Activated naive CD4-positive, alpha-beta T cell treated with Interleukin-2 at 50 U/mL for 16 hours (primary cell): Measurements from ENCODE around the gene CEACAM4.

Source experiments
- DNase-seq: peaks from one replicate; pipeline ENCODE4 v3.0.0-alpha.2; 2020

CEACAM4 gene

DNA sequence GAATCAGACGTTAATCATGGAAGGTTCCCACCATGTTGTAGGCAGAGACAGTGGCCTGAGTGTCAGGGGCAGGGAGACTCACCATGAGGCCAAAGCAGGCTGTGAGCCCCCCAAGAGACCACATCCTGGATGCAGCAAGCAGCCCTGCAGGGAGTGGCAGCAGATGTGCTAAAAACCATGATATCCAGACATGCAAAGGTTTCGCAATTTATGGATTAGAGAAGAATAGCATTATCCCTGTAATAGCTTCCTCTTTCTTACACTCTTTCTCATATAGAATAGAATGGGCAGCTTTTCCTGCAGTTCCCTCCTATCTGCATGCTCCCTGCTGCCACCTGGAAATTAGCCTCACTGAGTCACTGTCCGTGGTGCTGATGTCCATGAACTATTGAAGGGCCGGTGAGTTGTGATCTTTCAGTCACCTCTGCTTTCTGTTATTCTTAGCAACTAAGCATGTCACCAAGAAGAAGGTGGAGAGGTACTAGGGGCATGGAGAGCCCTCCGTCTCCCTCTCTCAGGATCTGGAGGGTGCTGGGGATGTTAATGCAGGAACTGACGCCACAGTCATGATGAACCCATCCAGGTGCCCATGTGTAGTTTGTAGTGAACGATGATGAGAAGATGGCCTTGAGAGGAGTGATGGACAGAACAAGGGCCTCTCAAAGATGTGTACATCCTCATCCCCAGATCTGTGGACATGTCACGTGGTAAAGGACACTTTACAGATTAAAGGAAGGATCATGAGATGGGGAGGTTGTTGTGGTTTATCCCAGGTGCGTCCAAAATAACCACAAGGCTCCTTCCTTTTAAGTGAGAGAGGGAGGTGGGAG, 9.9 kb downstream of the CEACAM4 start:
- DNase-seq: no peak

DNA sequence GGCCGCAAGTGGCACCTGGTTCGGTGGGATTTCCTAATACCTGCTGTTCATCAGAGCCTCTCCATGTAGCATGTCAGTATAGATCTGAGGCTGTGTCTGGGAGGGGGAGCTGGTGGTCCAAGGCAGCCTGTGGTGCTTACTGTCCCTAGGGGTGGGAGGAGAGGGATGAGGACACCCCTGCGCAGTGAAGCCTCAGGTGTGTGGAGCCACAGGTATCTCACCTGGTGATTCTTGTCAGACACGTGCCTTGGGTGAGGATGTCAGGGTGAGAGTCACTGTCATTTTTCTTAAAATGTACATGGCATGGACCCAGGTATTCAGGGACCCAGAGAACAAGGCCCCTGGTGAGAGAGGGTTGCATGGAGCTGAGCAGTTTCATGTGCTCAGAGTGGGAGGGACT, 11.7 kb downstream of the CEACAM4 start:
- no peak for DNase-seq

DNA sequence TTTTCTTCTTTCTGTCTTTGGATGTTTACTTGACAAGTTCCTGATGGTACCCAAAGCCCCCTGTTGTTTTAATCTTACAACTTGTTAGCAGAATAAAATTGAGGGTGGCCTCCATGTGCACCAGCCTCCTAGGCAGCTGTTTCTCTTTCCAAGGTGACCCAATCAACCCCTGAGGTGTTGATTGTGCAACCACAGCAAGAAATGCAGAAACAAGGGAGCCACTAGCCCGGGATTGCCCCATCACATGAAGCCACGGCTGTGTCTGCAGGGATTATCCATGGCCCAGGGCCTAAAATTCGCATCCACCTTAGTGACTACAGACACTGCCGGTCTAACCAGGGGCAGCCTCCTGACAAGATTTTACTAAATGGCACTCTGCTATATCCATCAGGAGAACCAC, 14.4 kb downstream of the CEACAM4 start:
- DNase-seq: no peak

DNA sequence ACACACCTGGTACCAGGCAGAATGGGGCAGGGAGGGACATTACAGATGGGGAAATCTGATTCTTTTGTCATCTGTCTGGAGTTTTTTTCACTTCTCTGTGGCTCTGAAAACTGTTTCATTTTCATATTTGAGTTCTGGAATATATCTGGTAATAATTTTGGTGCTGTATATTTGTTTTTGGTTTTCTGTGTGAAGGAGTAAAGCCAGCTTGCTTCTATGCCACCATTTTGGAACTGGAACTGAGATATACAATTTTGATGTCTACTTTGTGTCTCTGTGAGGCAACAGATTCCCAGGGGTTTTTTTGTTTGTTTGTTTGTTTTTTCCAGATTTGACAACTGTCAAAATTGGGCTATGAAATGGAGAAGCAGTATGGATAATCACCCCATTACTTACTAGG, 16.1 kb downstream of the CEACAM4 start:
- no peak for DNase-seq

DNA sequence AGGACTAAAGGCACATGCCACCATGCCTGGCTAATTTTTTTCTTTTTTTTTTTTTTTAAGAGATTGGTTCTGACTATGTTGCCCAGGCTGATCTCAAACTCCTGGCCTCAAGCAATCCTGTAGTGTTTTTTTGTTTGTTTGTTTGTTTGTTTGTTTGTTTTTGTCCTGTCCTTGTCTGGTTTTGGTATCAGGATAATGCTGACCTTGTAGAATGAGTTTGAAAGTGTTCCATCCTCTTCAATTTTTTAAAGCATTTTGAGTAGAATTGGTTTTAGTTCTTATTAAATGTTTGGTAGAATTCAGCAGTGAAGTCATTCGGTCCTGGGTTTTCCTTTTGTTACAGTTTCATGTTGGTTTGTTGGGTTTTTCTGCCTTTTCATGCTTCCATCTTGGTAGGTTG, 19.2 kb downstream of the CEACAM4 start:
- no peak for DNase-seq

DNA sequence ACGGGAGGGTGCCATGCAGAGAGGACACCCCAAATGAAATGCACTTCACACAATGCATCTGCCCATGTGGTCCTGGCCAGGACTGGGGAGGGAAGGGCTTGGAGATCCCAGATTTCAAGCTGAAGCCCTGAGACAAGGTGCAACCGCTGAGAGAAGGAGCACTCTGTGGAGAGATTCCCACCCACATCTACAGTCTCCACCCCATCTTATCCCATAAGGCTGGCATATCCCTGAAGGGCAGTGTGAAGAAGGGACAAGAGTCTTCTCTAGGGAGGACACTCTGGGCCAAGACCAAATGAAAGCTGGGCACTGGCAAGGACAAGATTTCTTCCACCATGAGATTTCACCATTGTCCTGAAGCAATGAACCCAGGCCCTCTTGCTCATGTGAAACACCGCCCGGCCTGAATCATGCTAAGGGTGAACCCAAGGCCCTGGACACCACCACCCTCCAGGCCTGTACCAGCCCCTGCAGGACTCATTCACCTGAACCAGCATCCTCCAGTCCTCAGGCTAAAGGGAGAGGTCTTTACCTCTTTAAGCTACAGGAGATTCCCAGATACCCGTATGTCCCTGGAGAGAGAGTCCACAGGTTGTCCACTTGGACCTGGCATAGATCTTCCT, 20.5 kb downstream of the CEACAM4 start:
- DNase-seq: no peak

DNA sequence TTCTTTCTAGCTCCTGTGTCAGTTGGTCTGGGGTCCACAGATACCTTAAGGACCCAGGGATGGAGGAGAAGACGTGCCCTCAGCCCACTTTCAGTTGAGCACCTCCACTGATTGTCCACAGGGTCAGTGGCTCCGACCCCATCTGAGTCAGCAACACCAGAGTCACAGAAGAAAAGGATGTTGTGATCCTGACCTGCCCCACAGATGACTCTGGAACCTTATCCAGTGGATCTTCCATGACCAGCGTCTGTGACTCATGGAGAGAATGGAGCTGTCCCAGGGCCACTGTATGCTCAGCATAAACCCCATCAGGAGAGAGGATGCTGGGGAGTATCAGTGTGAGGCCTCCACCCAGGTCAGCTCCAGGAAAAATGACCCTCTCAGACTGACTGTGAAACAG, 22.0 kb downstream of the CEACAM4 start:
- no peak for DNase-seq

DNA sequence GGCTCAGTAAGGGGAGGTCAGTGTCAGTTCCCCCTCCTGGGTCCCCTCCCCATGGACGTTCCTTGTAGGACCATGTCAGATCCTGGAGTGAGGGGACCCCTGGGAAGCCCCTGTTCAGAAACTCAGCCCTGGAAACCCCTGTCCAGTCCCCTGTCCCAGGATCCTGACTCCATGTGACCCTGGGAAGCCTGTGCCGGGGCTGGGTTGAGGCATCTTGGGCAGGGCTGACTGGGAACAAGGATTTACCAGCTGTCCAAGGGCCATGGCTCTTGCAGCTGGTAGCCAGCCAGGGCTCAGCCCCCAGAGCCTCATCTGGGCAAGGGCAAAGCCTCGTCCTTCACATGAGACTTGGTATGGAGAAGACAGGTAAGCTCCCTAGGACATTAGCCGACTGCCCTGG, 25.1 kb downstream of the CEACAM4 start:
- no peak for DNase-seq

DNA sequence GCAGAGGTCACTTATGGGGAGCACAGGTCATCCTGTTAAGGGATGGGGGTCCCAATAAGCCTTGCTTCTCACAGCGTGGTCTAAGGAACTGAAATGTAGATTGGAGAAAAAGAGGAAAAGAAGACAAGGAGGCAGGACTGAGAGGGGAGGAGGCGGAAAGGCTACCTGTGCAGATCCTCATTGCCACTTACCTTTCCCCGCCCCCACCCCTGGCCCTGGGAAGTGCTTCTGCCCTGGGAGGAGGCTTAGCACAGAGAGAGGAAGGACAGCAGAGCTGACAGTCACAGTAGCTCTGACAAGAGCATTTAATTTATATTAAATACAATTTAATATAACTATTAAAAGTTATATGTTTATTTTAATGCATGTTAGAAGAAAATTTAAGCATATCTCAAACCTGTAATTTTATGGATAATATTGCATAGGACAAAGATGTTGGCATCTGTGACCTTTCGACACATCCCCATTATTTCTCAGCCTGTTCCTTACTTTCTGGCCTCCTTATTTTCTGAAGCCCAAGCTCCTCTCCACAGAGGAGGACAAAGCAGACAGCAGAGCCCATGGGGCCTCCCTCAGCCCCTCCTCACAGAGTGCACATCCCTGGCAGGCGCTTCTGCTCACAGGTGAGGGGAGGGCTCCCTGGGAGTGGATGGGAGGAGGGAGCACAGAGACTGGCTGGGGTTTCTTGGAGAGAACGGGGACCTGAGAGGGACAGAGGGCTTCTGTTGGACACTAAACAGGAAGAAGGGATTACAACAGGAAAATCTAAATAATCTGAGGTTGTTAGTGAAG, 27.5 kb downstream of the CEACAM4 start:
- DNase-seq: no peak

DNA sequence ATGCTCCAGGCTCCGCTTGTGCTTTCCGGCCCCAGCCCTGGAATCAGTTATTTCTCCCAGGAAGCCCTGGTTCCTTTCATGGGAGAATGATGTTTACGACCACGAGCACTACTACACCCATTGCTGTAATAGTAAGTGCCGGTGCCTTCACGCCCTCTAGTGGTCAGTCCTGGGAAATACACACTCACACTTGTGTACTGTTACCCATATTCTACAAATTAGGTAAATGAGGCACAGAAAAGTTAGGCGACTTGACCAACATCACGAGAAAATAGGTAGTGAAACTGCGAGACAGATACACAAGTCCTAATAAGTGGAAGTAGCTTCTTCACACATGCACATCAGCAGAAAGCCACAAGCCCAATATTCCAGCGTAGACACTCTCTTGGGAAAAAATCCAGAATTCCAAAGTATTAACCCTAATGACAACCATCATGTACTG, 29.3 kb downstream of the CEACAM4 start:
- DNase-seq: peak; percentile 73

DNA sequence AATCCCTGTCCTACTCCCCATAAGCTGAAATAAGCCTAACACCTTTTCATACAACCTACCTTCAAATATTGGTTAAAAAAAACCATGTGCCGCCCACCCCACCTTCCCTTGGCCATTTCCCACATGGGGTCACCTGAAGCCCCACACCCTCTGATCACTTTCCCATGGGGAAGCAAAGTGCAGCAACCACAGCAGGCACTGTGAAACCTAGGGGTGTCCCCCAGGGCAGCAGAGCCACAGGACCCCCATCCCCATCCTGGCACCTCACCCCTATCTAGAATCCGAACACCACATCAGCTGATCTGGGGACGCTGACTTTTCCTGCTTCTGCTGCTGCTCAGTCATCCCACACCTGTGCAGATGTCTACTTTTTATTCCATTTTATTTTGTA, 31.0 kb downstream of the CEACAM4 start:
- no peak for DNase-seq

DNA sequence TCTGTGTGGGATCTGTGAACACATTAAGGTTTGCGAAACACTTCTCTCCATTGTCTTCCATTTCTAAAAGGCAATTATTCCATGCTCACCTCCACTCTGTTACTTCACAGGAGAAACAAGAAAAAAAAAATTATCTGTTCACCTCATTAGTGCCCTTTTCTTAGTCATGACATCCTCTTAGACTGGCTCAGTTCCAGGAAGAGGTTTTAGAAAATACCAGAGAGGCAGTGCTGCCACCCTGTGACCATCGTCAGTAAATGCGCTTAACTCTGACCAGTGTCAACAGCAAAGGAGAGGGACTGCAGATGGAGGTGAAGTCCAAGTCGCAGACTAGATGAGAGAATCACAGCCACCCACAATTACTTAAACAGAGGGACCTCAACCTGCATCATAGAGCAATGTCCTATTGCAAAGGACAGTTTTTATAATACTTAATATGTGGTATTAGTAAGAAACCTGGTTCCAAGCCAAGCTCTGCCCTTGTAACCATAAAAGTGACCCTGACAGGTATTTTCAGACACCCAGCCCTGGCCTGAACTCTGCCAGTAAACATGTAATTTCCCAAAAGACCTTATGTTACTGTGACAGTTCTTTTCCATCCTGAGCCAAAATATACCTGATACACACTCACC, 31.5 kb downstream of the CEACAM4 start:
- DNase-seq: peak; percentile 73

DNA sequence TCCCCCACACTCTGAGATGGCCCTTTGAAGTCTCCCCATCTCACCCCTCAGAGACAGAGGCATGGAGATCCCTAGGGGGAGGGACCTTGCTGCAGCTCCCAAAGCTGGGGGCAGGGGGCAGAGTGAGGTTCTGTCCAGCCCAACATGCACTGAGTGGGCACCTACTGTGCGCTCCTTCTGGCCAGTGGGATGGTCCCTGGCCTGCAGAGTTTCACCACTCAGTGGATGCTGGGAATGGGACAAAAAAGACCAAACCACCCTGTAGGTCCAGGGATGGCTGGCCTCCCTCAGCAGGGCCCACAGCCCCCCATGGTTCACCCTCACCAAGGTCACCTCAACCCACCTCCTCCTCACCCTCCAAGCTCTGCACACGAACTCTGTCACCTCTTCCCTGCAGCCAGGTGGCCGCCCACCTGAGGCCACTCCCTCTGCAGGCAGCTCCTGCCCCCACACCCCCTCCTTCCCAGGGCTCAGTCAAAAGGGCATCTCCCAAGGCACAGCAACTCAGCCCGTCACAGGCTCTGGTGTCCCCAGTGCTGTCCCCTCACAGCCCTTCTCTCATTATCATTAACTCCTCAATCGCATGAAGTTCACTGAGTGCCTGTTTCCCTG, 34.8 kb downstream of the CEACAM4 start:
- DNase-seq: no peak

DNA sequence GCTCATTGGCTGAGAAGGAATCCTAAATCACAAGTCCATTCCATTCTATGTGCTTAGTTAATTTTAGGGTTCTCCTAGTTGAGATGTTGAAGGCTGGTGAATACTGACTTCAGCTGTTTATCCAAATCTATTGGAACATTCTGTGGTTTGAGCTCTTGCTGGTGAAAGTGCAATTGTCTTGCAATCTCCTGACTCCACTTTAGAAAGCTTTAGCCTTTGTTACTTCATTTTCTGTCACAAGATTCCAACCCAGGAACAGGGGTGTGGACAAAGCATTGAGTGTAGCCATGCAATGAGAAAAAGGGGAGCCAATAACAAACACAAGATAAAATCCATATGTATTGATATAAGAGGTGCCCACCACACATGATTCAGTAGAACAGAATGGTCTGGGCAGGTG, 35.9 kb downstream of the CEACAM4 start:
- DNase-seq: no peak

DNA sequence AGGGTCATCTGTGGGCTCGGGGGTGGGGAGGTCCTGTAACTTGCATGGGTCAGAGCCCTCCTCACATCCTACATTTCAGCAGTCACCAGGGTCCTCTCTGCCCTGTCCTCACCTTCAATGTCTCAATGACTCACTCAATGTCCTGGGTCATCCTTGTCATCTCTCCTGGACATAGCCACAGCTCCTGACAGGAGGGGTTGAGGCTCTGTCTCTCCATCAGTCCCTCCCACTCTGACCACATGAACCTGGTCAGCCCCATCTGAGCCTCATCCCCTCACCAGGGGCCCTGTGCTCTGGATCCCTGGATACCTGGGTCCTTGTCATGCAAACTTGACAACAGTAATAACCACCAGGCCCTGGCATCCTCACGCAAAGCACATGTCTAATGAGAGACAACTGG, 37.5 kb downstream of the CEACAM4 start:
- DNase-seq: no peak

DNA sequence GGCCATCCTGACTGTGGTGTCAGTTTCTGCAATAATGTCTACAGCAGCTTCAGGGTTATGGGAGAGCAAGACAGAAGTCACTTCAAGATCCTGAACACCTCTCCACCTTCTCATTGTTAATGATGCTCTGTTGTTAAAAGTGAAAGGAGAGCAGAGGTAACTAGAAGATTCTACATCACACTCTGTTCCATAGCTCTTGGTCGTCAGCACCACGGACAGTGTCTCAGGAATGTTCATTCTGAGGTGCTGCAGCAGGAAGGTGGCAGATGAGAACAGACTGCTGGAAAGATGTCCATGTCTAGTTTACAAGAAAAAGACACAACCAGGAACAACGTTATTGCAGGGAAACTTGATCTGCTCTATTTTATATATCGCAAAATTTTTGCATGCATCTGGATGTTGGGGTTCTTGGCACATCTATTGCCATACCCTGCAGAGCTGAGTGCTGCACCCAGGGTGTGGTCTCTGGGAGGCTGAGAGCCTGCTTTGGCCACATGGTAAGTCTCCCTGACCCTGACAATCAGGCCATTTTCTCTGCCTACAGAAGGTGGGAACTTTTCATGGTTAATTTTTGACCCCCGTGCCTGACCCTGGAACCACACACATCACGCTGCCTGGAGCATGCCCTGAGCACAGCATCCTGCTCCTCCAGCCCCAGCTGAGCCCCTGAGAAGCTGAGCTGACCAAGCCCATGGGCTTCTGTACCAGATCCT, 38.2 kb downstream of the CEACAM4 start:
- DNase-seq: no peak

DNA sequence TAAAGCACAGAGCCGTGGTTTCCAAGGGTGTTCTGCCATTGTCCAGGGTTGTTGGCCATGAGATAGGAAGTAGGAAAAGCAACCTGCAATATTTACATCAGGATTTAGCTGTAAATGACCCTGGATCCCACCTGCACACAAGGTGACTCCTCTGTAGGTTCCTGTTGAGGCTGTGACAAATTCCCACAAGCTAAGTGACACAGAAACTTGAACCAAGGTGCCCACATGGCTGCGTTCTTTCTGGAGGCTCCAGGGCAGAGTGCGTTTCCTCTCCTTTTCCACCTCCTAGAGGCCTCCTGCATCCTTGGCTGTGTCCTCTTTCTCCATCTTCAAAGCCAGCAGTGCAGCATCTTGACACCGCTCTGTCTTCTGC, 39.0 kb downstream of the CEACAM4 start:
- DNase-seq: no peak

DNA sequence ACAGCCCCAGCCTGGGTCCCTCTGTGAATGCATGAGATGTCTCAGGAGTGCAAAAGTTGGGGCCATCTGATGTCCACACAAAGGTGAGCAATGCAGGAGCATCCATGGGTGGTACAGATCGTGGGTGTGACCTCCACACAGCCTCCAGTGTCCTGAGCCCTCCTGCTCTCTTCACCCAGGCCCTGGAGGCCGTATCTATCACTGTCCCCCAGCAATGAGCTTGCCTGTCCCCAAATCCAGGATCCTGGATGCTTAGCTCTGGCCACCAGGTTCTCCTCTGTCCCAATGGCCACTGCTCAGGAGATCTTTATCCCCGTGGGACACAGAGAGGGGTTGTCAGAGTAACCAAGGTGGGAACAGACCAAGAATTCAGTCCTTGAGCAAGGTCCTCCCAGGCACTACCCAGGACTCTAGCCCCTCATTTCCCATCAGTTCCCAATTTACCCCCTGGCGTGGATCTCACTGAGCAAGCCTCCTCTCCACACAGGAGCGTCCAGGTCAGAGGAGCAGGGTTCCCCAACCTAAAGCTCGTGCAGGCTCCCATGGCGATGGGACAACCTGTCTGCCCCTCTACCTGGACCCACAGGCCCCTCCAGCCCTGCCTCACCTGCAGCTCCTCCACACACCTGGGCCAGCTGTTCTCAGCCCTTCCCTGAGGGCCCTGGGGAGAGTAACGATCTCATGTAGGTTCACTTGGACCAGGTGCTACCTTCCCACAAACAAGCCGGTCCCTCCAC, 39.6 kb downstream of the CEACAM4 start:
- DNase-seq: no peak

DNA sequence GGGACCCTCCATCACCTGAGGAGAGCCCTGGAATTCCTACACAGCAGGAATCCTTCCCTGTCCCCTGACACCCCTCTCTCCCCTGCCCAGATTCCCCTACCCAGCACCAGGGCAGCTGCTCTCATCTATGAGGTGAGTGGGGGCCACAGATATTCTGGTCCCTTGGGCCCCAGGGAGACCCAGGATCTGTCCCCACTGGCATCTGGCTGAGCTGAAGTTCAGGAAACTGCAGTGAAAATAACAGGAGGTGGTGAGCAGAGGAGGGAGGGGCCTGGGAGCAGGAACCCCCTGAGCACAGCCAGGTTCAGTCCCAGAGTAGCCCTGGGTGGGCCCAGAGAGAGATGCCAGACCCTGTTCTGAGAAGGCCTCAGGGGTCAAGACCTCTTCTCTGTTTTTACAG, 40.8 kb downstream of the CEACAM4 start:
- no peak for DNase-seq

DNA sequence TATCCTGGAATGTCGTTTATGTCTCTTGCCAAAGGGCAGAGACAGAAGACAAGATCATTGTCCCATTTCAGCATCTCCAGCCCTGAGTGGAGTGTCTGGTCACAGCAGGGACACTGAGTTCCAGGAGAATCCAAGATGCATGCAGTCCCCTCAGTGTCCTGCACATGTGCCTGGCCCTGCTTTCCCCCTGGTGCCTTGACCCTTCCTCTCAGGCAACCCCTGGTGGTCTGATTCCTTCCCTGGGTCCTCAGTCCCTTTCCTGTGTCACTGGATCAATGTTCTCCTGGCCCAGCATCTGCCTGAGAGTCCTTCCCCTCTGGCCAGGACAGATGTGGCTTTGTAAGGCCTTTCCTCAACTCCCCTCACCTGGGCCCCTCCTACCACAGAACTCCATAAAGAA, 41.9 kb downstream of the CEACAM4 start:
- DNase-seq: no peak

DNA sequence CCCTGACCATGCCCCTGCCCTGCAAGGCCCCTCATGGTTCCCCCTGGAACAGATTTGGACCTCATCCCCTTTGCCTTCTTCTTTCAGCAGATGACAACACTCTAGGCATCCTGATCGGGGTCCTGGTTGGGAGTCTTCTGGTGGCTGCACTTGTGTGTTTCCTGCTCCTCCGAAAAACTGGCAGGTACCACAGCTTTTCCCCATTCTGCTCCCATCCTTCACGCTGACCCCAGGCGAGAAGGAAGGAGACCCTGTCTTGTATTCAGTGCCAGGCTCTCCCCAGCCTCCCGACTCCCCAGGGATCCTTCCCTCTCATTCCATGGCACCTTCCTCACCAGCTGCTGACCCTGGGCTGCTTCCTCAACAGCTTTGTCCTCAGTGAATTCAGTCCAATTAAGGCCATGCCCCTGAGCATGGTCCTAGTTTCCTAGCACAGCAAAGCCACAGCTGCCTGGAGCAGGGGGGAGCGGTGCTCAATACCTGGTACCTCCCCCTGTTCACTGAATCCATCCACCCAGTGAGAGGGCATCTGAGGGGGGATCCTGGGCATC, 42.5 kb downstream of the CEACAM4 start:
- DNase-seq: no peak
